HG03521 (cell line): ENCODE data around the gene TLX3.
"Not testable (repeated sequence)": the region's sequence is repeated elsewhere in the genome, so short reads cannot be mapped to it uniquely, and the experiment has no call there.

Source experiments
- ATAC-seq: cut with Tn5 transposase; IDR thresholded peaks from one replicate; pipeline ENCODE4 v1.9.1; 2021; ENCODE audit warnings: mild to moderate bottlenecking, moderate library complexity; ENCODE audit not compliant: unreplicated experiment

TLX3 gene

GRCh38 chr5:171308453-171309275 lies at the start of gene TLX3:
Gene TLX3, plus strand, starts transcription at chr5:171309248. Its CDS starts 118 bp downstream, at chr5:171309366.
- no peak for ATAC-seq

GRCh38 chr5:171261361-171261760 lies 47.7 kb upstream of the TLX3 start:
- no peak for ATAC-seq

- ATAC-seq = no peak
Observed at GRCh38 chr5:171261904-171262303, 47.1 kb upstream of the TLX3 start.

GRCh38 chr5:171263181-171263580 lies 45.9 kb upstream of the TLX3 start:
- ATAC-seq = no peak

- ATAC-seq = no peak
Observed at GRCh38 chr5:171264843-171265242, 44.2 kb upstream of the TLX3 start.

DNA sequence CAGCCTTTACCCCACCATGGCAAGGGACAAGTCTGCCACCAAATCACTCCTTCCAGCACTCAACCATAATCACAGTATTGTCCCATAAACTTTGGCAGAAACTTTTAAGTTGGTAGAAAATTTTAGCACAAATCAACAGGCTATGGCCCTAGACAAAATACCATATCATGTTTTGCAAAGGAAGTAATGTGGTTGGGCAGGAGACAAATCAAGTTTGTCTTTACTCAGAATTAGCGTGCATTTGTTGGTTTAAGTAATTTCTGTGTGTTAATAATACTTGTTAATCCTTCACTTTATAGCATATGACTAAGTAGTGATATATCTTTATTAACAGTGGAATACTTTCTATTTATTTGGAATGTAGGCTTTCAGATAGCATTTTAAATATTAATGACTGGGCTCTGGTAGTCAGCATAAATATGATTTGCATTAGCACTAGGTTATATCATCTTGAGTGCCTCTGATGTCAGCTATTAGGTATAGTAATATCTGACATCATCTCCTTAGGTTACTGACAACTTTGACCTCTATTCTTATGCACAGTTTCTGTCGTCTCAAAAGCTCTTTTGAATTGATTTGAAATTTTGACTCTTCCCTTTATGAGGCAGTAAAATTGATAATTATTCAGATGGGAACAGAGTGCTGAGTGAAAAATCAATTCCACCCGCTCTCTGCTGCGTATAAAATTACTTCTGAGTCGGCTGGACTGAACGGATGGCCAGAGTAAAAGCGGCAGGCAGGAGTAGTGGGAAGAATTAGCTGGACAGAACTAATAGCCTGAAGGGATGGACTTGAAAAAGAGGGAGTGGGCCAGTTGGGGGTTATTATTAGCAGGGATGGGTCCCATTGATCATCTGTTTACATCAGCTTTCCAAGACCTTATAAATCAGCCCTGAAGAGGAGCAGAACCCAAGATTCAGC lies 40.1 kb upstream of the TLX3 start:
- ATAC-seq = no peak

DNA sequence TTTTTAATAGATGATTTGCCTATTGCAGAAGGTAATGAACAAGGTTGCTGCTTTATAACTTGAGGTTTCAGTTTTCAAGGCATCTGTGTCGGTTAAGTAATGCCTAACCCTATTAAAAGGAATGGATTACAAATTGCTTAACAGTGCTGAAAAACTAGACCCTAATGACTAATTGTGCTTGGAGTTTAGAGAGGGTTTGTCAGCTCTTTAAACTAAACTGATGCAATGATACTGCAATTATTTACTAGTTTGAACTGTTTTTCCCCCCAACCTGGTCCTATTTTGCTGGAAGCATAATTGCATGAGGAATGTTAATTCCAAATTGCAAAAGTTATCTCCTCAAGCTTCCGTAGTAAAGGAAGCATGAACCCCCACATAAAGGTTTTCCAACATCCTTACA lies 39.3 kb upstream of the TLX3 start:
- ATAC-seq = no peak

GRCh38 chr5:171270136-171270535 lies 38.9 kb upstream of the TLX3 start:
- ATAC-seq = no peak

DNA sequence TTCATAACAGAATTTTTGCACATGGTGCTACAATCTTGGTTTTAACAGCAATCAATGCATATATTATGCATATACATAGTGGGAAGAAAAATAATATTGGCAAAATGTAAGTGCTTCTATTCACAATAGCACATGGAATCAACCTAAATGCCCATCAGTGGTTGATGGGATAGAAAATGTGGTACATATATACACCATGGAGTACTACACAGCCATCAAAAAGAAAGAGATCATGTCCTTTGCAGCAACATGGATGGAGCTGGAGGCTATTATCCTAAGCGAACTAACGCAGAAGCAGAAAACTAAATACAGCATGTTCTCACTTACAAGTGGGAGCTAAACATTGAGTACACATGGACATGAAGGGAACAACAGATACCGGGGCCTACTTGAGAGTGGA lies 37.2 kb upstream of the TLX3 start:
- ATAC-seq = no peak

DNA sequence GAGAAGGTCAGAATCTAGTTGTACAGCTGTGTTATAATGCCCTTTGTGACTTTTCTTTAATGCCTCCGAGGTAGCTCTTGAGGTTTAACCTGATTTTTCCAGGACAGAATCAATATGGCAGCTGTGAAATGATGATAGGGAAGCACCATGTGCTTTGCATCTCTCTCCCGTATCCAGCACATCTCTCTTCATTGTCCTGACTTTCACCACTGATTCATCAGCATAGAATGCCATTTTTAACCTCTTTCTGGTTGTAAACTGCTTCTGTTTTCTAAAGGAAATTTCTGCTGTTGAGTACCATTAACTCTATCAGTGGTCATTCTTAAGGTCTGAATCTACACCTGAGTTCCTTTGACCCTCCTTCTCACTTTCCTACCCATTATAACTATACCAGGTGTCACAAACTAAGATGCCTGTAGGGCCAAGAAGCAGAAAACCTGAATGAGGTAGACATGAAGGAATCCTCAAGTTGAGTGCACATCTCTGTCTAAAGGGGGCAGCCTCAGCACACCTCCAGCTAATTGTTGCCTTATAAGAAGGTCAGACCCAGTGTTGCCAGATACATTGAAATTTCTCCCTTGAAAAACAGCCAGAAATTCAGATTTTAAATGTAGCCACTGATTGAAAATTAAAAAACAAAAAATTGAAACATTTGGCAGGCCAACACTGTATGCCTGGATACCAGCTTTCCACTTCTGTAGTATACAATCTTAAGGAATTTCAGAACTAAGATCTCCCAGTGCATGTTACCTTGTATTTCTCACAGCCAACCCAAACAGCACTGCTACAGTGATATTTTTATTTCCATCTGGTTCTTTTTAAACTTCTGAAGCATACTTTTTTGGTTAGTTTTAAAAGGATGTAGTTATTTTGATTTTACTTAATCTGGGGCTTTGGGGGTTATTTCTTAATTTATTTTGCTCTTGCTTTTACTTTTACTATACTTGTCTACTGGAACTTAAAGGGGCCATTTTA lies 35.8 kb upstream of the TLX3 start:
- ATAC-seq = no peak

DNA sequence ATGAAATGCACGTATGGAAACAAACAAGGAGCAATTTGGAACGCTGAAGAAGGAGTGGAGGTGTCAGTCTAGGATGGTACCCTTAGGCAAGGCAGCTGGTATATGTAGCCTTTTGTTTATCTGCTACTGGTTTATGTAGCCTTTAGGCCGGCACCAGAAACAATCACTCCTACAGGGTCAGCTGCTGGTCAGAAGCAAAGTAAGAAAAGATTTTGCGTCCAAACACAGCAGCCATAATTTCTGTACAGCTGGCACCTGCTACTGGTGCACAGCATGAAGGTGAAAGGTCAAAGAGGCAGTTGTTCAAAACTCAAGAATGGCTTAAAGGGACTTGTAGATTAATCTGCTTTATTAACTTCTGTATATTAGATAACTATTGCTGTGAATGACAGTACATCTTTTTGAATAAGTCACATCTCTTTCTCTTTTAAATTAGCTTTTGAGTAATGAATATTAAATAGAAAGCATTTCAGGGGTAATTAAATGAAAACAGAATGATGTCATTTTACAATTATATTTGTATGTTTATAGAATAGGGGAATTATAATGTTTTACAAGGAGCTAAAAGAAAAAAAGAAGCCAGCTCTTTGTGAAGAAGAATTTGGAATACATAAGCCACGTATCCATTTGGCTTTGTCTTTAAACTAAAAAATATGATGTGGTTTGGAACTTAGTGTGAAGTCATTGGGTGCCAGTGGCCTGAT lies 33.1 kb upstream of the TLX3 start:
- ATAC-seq = no peak

DNA sequence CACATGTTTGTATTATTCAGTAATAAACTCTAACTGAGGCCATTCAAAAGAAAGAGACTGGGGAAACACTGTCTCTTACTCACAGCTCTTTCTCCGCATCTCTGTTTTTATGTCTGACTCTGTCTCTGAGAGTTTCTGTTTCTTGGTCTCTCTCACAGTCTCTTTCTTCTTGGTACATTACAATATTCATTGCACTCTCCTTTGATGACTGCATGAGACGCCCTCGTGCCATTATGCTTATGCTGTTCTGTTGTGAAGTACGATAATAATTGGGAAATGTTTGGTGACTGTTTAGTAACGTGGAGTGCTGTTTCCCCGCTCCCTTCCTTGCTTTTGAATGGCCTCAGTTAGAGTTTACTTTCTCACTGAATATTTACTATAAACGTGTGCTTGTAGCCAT lies 25.3 kb upstream of the TLX3 start:
- ATAC-seq = no peak

GRCh38 chr5:171285465-171285864 lies 23.6 kb upstream of the TLX3 start:
- ATAC-seq = no peak

DNA sequence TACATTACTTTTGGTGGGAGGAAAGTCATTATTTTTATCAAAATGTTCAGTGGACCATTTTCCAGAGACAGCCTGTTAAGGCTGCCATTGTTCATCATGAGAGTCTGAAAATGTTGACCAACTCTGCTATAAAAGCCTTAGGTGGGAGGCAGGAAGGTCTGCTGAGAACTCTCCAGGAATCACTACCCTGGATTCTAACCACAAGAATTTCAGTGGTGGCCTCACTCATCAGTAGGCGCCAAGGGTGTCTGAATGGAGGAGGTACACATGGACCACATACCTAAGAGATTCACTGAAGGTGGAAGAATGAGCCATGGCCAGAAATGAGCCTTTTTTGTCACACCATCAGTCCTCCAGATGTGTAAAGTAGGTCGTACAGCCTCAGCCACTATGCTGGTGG lies 21.0 kb upstream of the TLX3 start:
- ATAC-seq = no peak

DNA sequence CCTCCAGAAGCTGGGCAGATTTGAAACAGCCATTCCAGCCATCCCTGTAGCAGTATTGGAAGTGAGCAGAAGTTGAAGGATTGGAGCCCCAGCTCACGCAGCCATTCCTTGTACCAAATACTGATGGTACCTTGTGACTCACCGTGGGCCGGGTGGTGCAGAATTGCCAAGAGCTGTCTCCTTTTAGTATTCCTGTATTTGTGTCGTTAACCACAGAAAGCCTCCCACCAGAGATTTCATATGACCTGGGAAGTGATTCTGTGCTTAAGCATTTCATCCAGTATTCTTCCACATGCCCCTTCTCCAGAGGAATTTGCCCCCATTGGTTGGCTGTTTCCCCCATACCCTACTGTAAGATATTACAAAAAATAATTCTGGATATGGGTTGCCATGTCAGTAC lies 17.7 kb upstream of the TLX3 start:
- ATAC-seq = no peak

DNA sequence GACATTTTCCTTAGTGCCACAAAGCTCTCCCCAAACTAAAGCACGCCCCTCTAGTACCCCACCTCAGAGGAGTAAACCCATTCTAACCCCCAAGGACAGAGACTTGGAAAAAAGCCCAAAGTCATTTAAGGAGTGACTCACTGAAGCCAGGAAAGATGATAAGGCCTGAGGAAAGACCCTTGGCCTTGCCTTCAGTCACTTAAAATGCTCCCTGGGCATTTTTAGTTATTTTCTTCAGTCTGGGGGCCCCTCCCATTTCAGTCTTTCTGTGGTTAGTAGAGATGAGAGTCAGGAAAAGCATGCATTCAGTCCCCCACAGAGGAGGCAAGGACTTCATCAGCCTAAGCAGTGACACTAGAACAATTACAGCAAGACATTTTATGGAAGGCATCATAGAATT lies 13.7 kb upstream of the TLX3 start:
- no peak for ATAC-seq

DNA sequence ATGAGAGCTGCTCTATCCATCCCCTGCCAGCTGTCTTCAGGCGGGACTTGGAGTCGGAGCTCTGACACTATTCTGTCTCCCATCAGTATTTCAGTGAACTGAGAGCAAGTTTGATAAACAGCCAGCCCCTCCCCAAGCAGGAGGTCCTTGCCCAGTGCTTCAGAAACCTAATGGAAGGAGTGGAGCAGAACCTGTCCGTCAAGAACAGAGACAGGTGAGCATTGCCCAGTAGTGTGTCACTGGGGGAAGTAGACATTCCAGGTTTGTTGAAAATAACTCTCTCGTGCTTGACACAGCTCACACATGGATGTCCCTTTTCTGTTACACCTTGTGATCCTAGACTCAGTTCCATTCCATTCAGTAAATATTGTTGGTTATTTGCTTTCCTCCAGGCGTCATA lies 13.2 kb upstream of the TLX3 start:
- no peak for ATAC-seq

- ATAC-seq = not testable (repeated sequence)
Observed at GRCh38 chr5:171297941-171298340, 11.1 kb upstream of the TLX3 start.

DNA sequence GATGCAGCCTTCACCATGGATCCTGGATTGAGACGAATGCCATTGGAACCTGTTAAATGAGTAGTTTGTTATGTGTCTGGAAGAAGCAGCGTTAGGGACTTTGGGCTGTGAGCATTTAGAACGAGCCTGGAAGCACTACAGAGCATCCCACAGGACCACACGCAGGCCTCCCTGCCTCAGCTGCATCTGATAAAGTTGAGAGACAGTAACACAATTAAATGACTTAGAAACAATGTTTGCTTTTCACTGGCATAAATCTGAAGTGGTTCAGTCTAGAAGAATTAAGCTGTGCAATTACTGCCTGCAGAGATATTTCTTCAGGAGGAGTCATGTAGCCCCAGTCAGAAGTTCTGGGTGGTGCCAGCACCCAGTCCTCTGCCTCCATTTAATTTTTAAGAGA lies 9.8 kb upstream of the TLX3 start:
- no peak for ATAC-seq

- ATAC-seq = no peak
Observed at GRCh38 chr5:171299851-171300250, 9.2 kb upstream of the TLX3 start.
